Stimulated activated CD8-positive, alpha-beta memory T cell treated with anti-CD3 and anti-CD28 coated beads, Interleukin-12 subunit alpha, Interleukin-12 subunit beta, amount 100 ng/mL, for 24 hours (primary cell): ENCODE results near the gene SLITRK2.

ENCODE experiments used
- DNase-seq: peaks from one replicate; pipeline ENCODE4 v3.0.0-alpha.2; 2020; ENCODE audit errors: extremely low read depth

The SLITRK2 gene, protein sequence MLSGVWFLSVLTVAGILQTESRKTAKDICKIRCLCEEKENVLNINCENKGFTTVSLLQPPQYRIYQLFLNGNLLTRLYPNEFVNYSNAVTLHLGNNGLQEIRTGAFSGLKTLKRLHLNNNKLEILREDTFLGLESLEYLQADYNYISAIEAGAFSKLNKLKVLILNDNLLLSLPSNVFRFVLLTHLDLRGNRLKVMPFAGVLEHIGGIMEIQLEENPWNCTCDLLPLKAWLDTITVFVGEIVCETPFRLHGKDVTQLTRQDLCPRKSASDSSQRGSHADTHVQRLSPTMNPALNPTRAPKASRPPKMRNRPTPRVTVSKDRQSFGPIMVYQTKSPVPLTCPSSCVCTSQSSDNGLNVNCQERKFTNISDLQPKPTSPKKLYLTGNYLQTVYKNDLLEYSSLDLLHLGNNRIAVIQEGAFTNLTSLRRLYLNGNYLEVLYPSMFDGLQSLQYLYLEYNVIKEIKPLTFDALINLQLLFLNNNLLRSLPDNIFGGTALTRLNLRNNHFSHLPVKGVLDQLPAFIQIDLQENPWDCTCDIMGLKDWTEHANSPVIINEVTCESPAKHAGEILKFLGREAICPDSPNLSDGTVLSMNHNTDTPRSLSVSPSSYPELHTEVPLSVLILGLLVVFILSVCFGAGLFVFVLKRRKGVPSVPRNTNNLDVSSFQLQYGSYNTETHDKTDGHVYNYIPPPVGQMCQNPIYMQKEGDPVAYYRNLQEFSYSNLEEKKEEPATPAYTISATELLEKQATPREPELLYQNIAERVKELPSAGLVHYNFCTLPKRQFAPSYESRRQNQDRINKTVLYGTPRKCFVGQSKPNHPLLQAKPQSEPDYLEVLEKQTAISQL

DNA sequence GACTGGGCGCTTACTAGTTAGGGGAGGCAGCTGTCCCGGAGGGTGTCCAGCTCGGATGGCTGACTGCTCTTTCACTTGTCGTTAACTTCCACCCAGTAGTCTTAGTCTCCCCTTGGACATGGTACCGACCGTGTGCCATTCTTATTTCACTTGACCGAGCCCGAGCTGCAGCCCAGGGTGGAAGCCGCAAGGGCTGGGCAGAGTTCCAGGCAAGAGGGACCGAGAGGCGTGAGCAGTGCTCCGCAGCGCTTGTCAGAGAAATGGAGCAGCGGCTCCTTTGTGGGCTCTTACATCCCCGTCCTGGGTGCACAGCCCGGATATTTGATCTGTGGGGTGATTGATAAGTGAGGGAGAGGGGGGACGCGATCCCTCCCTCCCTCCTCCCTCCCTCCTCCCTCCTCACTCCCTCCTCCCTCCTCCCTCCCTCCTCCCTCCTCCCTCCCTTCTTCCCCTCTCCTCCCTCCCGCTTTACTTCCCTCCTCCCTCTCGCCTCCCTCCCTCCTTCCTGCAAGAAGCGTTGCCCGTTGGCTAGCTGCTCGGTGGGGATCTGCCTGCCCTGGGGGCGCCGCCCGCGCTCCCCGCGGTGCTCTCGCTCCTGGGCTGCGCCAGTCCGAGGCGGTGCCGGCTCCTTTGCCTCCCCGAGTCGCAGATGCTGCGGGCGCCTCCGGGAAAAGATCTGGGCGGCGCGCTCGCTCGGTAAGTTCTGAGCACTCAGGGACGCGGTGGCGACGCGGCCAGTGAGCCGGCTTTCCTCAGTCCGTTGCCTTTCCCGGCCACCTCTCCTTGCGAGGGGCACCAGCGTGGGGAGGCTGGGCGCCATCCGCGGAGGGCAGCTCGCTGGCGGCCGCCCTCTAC is at the start of gene SLITRK2:
Gene SLITRK2, plus strand, starts transcription at position 499 of the 855 bp plus-strand sequence. CDS start 4,597 bp downstream, outside the sequence.
- no peak for DNase-seq

- no peak for DNase-seq
These were observed 44.6 kb upstream of the SLITRK2 start for GRCh38 chrX:145773006-145773405.

DNA sequence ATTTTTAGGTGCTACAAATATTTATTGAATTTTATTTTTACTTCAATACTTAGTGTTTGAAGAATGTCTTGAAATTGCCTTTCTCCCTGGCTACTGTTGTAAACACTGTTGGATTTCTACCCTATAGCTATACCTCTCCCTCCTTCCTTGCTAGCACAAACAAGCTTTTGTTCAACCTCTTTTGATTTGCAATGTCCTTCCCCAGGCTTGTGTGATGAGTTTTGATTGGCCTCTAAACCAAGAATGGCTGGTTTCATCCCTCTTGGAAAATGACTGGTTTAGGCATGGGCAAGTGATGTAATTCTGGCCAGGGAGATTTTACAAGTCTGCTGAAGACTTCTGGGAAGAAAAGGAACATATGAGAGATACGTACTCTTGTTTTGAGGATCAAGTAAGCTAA is 25.3 kb upstream of the SLITRK2 start:
- DNase-seq, result no peak

DNA sequence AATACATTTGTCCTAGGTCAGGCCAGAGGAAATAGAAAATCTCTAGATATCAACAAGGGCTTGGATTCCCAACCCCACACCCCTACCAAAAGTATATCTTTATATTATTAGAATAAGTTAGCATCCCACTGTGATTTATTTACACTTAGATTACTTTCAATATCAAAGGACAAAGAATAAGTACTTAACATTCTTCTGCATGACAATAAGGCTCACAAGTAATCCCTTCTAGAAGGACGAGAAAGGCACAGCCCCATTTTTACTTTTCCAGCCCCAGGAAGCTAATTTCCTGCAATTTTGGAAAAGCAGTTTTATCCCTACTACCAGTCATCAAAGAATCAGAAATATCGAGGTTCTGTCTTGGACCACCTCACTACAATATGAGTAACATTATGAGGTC is 14.1 kb upstream of the SLITRK2 start:
- no peak for DNase-seq

GRCh38 chrX:145813081-145813480 is 4.5 kb upstream of the SLITRK2 start:
- no peak for DNase-seq

DNA sequence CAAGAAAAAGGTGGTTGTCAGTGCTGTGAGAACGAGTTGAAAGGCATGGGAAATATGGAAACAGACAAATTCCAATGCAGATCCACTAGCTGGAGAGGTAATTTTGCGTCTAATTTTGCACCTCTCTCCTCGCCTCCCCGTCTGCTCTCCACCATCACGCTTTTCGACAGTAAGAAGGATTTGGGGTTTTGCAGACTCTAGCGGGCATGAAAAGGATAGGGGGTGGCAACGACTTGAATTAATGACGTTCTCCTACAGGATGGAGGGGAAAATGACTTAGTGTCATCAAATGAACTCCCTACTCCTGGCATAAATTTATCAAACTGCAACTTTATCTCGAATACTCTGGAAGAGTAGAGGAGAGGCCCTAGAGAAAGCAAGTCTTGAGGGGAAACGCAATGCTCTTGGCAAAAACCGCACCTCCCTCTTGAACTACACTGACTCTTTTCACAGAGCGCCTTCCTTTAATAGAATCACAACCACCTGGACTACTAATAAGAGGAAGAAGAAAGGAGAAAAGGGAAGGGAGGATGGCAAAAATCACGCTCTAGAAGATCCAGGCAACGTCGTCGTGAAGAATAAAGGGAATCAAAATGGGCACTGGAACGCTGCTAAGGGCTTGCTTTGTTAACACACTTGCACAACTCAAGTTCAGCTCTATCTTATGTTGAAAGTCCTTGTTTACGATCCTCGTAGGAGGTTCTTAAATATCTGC is 871 bp upstream of the SLITRK2 start:
- no peak for DNase-seq

DNA sequence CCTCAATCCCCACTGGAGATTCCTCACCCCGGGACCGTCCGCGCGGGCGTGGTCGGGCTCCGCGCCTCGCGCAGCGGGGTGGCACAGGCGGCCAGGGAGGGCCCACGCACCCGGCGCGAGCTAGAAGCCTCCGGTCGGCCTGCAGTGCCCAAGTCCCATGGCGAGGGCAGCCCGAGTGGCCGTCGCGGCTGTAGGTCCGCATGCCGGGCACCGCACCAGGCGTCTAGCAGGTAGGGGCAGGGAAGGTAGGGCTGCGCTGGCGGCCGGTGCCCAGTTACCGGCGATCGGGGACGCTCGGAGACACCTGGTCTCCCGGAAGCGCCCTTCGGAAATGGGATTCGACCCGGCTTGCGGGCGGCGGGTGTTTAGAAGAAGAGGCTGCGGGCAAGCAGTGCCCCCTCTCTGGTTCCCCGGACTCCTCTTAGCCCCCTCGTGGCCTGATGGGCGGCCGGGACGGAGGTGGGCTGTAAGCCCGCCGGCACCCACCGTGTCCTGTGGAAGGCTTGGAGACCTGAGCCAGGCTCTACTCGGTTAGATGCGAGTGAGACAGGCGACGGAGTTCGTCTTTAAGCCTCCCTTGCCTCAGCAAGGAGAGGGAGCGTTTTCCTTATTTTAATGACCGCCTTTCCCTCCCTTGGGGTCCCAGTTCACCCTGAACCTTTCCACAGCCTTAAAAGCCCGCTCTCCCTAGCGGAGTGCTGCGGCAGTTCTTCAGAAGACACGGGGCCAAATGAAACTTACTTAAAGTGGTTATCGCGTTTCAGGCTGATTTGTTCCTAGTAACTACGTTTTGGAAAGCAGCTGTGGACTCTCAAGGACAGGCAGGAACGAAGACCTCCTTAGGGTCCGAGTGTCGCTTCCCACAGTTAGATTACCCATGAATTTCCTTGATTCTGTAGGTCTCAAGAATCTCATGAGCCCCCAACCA is 821 bp downstream of the SLITRK2 start:
- no peak for DNase-seq

DNA sequence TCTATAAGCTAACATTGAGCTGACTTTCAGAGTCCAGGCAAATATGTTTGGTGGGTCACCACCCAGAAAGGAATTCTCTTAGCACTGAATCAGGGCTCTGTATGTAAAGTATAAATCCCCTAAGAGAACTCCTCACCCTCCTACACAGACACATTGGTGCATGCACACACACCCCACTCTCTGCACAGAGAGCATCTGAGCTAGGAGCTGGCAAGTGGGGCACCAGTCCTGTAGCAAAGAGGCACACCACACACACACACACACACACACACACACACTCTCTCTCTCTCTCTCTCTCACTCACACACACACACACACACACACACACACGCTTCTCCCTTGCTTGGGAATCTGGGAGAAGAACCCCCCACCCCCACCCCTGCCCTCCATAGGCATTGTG is 3.2 kb downstream of the SLITRK2 start:
- DNase-seq, result no peak

GRCh38 chrX:145821291-145821897 is 3.8 kb downstream of the SLITRK2 start:
- no peak for DNase-seq

DNA sequence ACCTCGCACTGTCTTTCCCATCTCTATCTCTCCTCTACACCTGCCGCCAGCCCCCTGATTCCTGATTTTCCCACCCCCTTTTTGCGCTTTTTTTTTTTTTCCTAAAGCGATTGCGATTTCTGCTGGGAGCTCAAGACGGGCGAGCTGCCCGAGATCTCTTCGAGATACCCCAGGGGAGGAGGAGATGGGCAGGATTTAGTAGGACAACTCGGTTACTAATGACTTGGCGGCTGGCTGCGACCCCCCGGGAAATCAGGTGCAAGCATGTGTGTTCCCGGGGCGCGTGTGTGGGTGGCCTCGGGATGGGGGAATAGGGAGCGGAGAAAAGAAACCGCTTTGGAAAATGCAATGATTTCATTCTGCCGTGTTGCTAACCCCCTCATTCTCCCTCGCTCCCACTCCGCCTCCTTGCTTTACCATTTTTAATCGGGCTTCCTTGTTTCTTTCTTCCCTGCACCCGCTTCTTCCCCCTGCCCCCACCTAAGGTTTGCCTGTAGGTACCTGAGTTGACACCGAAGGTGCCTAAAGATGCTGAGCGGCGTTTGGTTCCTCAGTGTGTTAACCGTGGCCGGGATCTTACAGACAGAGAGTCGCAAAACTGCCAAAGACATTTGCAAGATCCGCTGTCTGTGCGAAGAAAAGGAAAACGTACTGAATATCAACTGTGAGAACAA is 4.4 kb downstream of the SLITRK2 start:
- DNase-seq, result no peak

DNA sequence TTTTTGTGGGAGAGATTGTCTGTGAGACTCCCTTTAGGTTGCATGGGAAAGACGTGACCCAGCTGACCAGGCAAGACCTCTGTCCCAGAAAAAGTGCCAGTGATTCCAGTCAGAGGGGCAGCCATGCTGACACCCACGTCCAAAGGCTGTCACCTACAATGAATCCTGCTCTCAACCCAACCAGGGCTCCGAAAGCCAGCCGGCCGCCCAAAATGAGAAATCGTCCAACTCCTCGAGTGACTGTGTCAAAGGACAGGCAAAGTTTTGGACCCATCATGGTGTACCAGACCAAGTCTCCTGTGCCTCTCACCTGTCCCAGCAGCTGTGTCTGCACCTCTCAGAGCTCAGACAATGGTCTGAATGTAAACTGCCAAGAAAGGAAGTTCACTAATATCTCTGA is 5.5 kb downstream of the SLITRK2 start:
- no peak for DNase-seq

DNA sequence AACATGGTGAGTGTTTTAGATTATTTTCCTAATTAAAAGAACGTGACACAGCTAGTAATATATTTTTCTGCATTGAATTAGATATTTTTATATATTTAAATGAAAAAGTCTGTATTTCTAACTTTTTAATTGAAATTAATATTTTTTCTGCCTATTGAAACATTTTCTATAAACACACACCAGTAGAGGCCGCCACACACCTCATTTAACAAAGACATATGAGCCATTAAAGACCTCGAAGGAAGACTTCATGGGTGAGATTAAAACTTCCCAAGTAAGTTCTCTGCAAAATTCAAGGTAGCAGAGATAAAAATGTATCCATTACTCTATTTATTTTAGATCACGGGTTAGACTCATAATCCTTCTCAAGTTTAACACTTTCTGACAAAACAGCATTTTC is 8.3 kb downstream of the SLITRK2 start:
- no peak for DNase-seq

GRCh38 chrX:145826466-145826865 is 8.8 kb downstream of the SLITRK2 start:
- no peak for DNase-seq

- no peak for DNase-seq
These were observed 15.2 kb downstream of the SLITRK2 start for GRCh38 chrX:145832796-145833195.

GRCh38 chrX:145840531-145840930 is 22.9 kb downstream of the SLITRK2 start:
- no peak for DNase-seq

DNA sequence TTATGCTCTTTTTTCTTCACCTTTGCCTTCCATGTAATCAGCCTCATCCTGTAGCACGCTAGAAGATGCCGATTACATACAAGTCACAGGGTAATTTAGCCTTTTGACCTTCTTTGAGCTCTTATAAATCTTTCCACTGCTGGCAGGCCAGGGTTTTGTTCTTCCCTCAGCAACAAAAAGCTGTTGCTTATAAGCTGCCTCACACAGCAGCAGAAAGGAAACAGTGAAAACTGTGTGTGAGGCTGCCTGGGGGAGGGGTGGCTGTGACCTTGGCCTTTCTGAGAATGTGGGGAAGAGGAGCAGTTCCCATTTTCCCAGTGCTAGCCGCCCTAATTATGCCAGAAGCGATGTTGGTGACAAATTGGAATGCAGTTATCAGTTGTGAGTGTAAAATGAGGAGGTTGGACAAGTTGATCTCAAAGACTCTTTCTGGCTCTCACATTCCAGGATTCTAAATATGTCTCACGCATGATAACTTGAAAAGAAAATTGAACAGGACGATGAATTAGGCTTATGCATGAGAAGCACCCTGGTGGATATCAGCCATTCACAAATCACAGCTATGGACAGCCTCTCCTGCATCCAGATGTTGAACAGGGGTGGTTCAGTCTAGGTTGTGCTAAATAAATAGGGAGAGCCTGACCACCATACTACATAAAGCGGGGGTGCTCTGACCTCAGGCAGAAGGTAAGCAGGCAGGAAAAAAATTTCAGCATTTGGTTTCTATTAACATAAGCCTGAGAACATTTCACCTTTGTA is 25.7 kb downstream of the SLITRK2 start:
- no peak for DNase-seq

GRCh38 chrX:145844886-145845285 is 27.3 kb downstream of the SLITRK2 start:
- DNase-seq, result no peak

DNA sequence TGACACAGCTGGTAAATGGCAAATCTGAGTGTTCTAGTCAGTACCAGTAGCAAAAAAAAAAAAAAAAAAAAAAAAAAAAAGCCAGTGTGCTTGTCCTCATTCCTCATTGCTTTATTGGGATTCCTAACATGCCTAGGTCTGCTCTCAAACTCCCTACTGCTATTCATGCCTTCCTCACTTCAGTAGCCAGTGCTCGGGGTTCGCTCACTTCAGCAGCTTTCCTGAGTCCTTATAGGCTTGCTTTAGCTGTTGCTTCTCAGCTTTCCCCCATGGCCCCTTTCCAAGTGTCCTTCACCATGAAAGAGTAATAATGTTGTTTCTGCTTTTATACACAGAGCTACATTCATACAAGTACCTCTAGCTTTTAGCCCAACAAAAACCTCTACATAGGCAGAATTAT is 30.8 kb downstream of the SLITRK2 start:
- DNase-seq, result no peak

GRCh38 chrX:145848857-145849256 is 31.2 kb downstream of the SLITRK2 start:
- no peak for DNase-seq
